Smooth muscle cell (in vitro differentiated cells): ENCODE results near the gene EXOC4. TPM values are rescaled to one million over a fixed set of nuclear protein-coding genes. Genes with fewer than 3 reads are reported as not detected.

Source experiments
- DNase-seq: peaks from one replicate; lab custom pipeline; 2025; ENCODE audit not compliant: unreplicated experiment; lab: John Stamatoyannopoulos, UW
- H2AFZ ChIP-seq: fragments of 200-600 bp; sonication (generic); 2 replicates; pipeline ENCODE4 v1.6.0; 2016; ENCODE audit warnings: antibody characterized with exemption, low read depth, mild to moderate bottlenecking
- H3F3A ChIP-seq: fragments of 200-600 bp; sonication (generic); 2 replicates; pipeline ENCODE4 v1.6.0; 2017; ENCODE audit warnings: antibody characterized with exemption, low read depth
- H3K27ac ChIP-seq: fragments of 200-600 bp; sonication (generic); 2 replicates; pipeline ENCODE4 v1.5.1; 2016; ENCODE audit warnings: low read depth, mild to moderate bottlenecking
- H3K27me3 ChIP-seq: fragments of 200-600 bp; sonication (generic); 2 replicates; pipeline ENCODE4 v1.6.1; 2016; ENCODE audit warnings: low read depth, mild to moderate bottlenecking
- H3K36me3 ChIP-seq: fragments of 200-600 bp; sonication (generic); 2 replicates; pipeline ENCODE4 v1.5.1; 2016; ENCODE audit warnings: low read depth
- H3K4me1 ChIP-seq: fragments of 200-600 bp; sonication (generic); 2 replicates; pipeline ENCODE4 v1.5.1; 2016; ENCODE audit warnings: low read depth
- H3K4me2 ChIP-seq: fragments of 200-600 bp; sonication (generic); 2 replicates; pipeline ENCODE4 v1.6.0; 2016; ENCODE audit warnings: mild to moderate bottlenecking
- H3K4me3 ChIP-seq: fragments of 200-600 bp; sonication (generic); 2 replicates; pipeline ENCODE4 v1.5.1; 2016; ENCODE audit warnings: mild to moderate bottlenecking
- H3K79me2 ChIP-seq: fragments of 200-600 bp; sonication (generic); 2 replicates; pipeline ENCODE4 v1.6.0; 2016; ENCODE audit warnings: low read depth, mild to moderate bottlenecking
- H3K9ac ChIP-seq: fragments of 200-600 bp; sonication (generic); 2 replicates; pipeline ENCODE4 v1.6.0; 2016; ENCODE audit warnings: low read depth
- H3K9me3 ChIP-seq: fragments of 200-600 bp; sonication (generic); replicated peaks from 2 replicates; pipeline ENCODE4 v1.5.1; 2016; ENCODE audit warnings: low read depth
- H4K20me1 ChIP-seq: fragments of 200-600 bp; sonication (generic); 2 replicates; pipeline ENCODE4 v1.6.0; 2016; ENCODE audit warnings: low read depth
- CTCF ChIP-seq: fragments of 200-600 bp; sonication (generic); IDR thresholded peaks from 2 replicates; pipeline ENCODE4 v1.5.1; 2017; ENCODE audit warnings: borderline replicate concordance, mild to moderate bottlenecking, antibody characterized with exemption; ENCODE audit not compliant: insufficient read depth, poor library complexity, severe bottlenecking
- WGBS: methylation state at CpG from one replicate; pipeline ENCODE4 v1.1.7; 2016; ENCODE audit warnings: low lambda C conversion rate; 5-methylcytosine and 5-hydroxymethylcytosine counted together
- polyA plus RNA-seq: library from polyadenylated mRNA; unstranded; fragments of >200 nt; fragmentation: Nextera tagmentation; extraction: Ambion mirVana; gene quantifications from 2 replicates; pipeline ENCODE4 v1.2.1, GENCODE V29; 2016
- total RNA-seq: library from RNA; depleted of rRNA; stranded (reverse); fragments of >200 nt; gene quantifications from 2 replicates; pipeline ENCODE4 v1.2.3, GENCODE V29; 2014

The EXOC4 gene
- total and polyA plus RNA-seq, 2 experiments from 2014 or later: 21.5 to 47.1 TPM

GRCh38 chr7:133645884-133646391 is 393.1 kb downstream of the EXOC4 start:
- Histone ChIP-seq H3K4me3 (no peak overlapping the region), H3F3A (no peaks in the 10 kb centered on the region), H3K36me3 (no peaks in the 10 kb centered on the region), H4K20me1 (no peaks in the 10 kb centered on the region), H3K4me2 (no peak overlapping the region), H3K9ac (no peak overlapping the region), H3K79me2 (no peaks in the 10 kb centered on the region), H3K27ac (peak overlapping the region; percentile 4), H3K4me1 (no peaks in the 10 kb centered on the region), H3K9me3 (no peaks in the 10 kb centered on the region), H3K27me3 (no peaks in the 10 kb centered on the region), H2AFZ (no peak overlapping the region)
- no peak for TF ChIP-seq CTCF
- WGBS: 14% methylated on average over 2 of the region's 2 CpGs
- DNase-seq: no peak

GRCh38 chr7:133646472-133647315 is 393.8 kb downstream of the EXOC4 start:
- DNase-seq: no peak

GRCh38 chr7:133649593-133649992 is 396.7 kb downstream of the EXOC4 start:
- WGBS: 89% methylated on average over 1 of the region's 1 CpG
- no peak overlapping the region for H2AFZ ChIP-seq
- H3F3A ChIP-seq: no peaks in the 10 kb centered on the region
- no peaks in the 10 kb centered on the region for H3K4me1 ChIP-seq
- no peak overlapping the region for H3K27ac ChIP-seq
- H3K36me3 ChIP-seq: no peaks in the 10 kb centered on the region
- no peak for TF ChIP-seq CTCF
- H3K79me2 ChIP-seq: no peaks in the 10 kb centered on the region
- H3K27me3 ChIP-seq: no peaks in the 10 kb centered on the region
- no peaks in the 10 kb centered on the region for H4K20me1 ChIP-seq
- H3K9ac ChIP-seq: no peak overlapping the region
- H3K9me3 ChIP-seq: no peaks in the 10 kb centered on the region
- no peak overlapping the region for H3K4me2 ChIP-seq
- DNase-seq: no peak
- H3K4me3 ChIP-seq: no peak overlapping the region

More at GRCh38 chr7:133646472-133647315, 393.8 kb downstream of the EXOC4 start:
- Histone ChIP-seq H3K79me2 (no peaks in the 10 kb centered on the region), H3K4me1 (no peaks in the 10 kb centered on the region), H3K36me3 (no peaks in the 10 kb centered on the region), H3K4me3 (no peak overlapping the region), H3K4me2 (no peak overlapping the region), H2AFZ (no peak overlapping the region), H4K20me1 (no peaks in the 10 kb centered on the region), H3K27me3 (no peaks in the 10 kb centered on the region), H3F3A (no peaks in the 10 kb centered on the region), H3K27ac (peak overlapping the region; percentile 4), H3K9me3 (no peaks in the 10 kb centered on the region), H3K9ac (no peak overlapping the region)
- TF ChIP-seq CTCF: no peak
- 76% methylated on average over 7 of the region's 7 CpGs for WGBS
